Calu3 (cell line): ENCODE data around the gene RAB11FIP4. TPM values are rescaled to one million over a fixed set of nuclear protein-coding genes. Genes with fewer than 3 reads are reported as not detected.
A peak's percentile ranks its signal among the peaks of the same experiment; 100 is the strongest.

Experiments
- BruUV-seq: library from RNA; stranded (reverse); fragments of 400-500 nt; replicated peaks from 2 replicates; lab custom pipeline; 2021; lab: Mats Ljungman, UMichigan
- CTCF ChIA-PET: fragments of 300-600 bp; sonication (Branson Sonifier 250); formaldehyde crosslinking; loops from one replicate; lab custom pipeline; 2022; ENCODE audit warnings: antibody characterized with exemption; lab: Charles Lee
- DNase-seq: peaks from one replicate; pipeline ENCODE4 v3.0.0; 2022
- H3K27ac Mint-ChIP-seq: one replicate; pipeline ENCODE4 v1.8.0; 2022; ENCODE audit warnings: mixed read lengths; ENCODE audit not compliant: unreplicated experiment
- H3K27me3 Mint-ChIP-seq: one replicate; pipeline ENCODE4 v1.8.0; 2022; ENCODE audit warnings: mixed read lengths; ENCODE audit not compliant: unreplicated experiment
- H3K36me3 Mint-ChIP-seq: one replicate; pipeline ENCODE4 v1.8.0; 2022; ENCODE audit warnings: mild to moderate bottlenecking, moderate library complexity, mixed read lengths; ENCODE audit not compliant: insufficient read depth, unreplicated experiment
- H3K4me1 Mint-ChIP-seq: one replicate; pipeline ENCODE4 v1.8.0; 2022; ENCODE audit warnings: mild to moderate bottlenecking, low read depth, mixed read lengths; ENCODE audit not compliant: unreplicated experiment
- H3K4me3 Mint-ChIP-seq: one replicate; pipeline ENCODE4 v1.8.0; 2022; ENCODE audit warnings: mild to moderate bottlenecking, low read depth, moderate library complexity, mixed read lengths; ENCODE audit not compliant: unreplicated experiment
- H3K9me3 Mint-ChIP-seq: one replicate; pipeline ENCODE4 v1.8.0; 2022; ENCODE audit warnings: low read depth, mixed read lengths; ENCODE audit not compliant: unreplicated experiment
- intact Hi-C: fragments of 100-400 bp; cut with micrococcal nuclease; formaldehyde crosslinking; loops from one replicate; pipeline ENCODE4 v1.10.0; 2022; ENCODE audit not compliant: unreplicated experiment
- total RNA-seq: library from RNA; stranded (reverse); gene quantifications from 2 replicates; pipeline ENCODE4 v1.2.3, GENCODE V29; 2022
- TF ChIP-seq, protein P1 (sequence below): fragments of 200-600 bp; IDR thresholded peaks from one replicate; pipeline ENCODE4 v1.8.0; 2022; ENCODE audit warnings: antibody characterized with exemption; ENCODE audit not compliant: unreplicated experiment

RAB11FIP4 gene
- total RNA-seq, 1 experiment from 2014 or later = 27.9 TPM

DNA sequence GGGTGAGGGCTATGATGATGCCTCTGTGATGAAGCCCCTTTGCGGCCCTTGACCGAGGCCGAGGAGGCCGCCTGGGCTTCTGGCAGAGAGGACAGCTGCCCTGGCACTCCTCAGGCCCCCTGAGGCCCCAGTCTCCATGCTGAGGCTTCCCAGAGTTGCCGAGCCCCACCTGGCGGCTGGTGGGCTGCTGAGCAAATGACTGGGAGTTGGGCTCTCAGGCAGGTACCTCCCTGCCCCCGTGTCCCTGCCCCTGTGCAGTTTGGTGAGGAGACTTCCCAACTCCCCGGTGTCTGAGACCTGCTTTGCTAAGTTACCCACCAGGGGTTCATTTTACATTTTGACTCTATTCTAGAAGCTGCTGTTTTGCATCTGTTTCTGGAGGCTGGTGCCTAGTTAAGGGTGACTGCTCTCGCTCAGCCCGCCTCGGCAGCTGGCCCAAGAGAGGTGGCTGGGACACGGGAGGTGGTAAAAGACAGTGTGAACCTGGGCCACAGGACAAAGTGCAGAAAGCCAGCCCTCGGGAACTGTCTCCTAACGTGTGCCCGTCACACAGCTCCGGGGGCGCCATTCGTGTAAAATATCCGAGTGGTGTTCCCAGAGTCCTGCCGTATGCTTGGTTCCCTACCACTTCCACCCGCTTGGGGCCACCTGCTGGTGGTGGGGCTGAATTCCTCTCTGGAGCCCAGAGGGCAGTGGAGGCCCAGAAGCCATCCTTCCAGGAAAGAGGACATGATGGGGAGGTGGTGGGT lies 134.5 kb downstream of the RAB11FIP4 start:
- Mint-ChIP-seq H3K36me3 (peaks cover 9% of the 10 kb centered on the region), H3K27me3 (no peaks in the 10 kb centered on the region), H3K9me3 (no peaks in the 10 kb centered on the region), H3K4me1 (no peaks in the 10 kb centered on the region), H3K27ac (no peak overlapping the region), H3K4me3 (no peak overlapping the region)
- intact Hi-C loops = loop anchor here (1.0 to 2.0 kb wide), 2 partner anchors 77 to 89 kb away; no protein-coding TSS in a partner anchor
- CTCF ChIA-PET = interaction anchor here (0.6 kb wide), 1 partner anchor 318 kb away, joined by 3 read pairs; no protein-coding TSS in a partner anchor
- no TSS peak for BruUV-seq
- TF ChIP-seq, protein P1, sequence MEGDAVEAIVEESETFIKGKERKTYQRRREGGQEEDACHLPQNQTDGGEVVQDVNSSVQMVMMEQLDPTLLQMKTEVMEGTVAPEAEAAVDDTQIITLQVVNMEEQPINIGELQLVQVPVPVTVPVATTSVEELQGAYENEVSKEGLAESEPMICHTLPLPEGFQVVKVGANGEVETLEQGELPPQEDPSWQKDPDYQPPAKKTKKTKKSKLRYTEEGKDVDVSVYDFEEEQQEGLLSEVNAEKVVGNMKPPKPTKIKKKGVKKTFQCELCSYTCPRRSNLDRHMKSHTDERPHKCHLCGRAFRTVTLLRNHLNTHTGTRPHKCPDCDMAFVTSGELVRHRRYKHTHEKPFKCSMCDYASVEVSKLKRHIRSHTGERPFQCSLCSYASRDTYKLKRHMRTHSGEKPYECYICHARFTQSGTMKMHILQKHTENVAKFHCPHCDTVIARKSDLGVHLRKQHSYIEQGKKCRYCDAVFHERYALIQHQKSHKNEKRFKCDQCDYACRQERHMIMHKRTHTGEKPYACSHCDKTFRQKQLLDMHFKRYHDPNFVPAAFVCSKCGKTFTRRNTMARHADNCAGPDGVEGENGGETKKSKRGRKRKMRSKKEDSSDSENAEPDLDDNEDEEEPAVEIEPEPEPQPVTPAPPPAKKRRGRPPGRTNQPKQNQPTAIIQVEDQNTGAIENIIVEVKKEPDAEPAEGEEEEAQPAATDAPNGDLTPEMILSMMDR = no peak
- peak; percentile 37 for DNase-seq

DNA sequence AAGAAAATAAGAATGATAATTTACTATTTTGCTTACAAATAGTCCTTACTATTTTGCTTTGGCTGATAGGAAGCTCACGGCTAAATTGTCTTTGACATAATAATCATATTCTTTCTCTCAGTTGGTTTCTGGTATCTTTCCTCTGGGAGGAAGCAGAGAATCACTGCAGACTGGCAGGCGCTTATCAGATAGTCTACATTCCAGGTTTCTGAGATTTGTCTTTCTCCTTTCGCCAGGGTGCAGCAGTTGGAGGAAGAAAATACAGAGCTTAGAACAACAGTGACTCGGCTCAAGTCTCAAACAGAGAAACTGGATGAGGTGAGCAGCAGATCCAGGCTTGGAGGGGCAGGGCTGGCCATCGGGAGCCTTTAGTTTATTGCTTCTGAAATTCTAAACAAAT lies 136.1 kb downstream of the RAB11FIP4 start:
- TF ChIP-seq, protein P1 = no peak
- Mint-ChIP-seq H3K9me3 (no peaks in the 10 kb centered on the region), H3K36me3 (peaks cover 12% of the 10 kb centered on the region), H3K4me1 (no peaks in the 10 kb centered on the region), H3K4me3 (no peak overlapping the region), H3K27ac (no peak overlapping the region), H3K27me3 (no peaks in the 10 kb centered on the region)
- CTCF ChIA-PET = no interaction called here
- intact Hi-C loops = no loop called here
- BruUV-seq = no TSS peak
- DNase-seq = no peak

DNA sequence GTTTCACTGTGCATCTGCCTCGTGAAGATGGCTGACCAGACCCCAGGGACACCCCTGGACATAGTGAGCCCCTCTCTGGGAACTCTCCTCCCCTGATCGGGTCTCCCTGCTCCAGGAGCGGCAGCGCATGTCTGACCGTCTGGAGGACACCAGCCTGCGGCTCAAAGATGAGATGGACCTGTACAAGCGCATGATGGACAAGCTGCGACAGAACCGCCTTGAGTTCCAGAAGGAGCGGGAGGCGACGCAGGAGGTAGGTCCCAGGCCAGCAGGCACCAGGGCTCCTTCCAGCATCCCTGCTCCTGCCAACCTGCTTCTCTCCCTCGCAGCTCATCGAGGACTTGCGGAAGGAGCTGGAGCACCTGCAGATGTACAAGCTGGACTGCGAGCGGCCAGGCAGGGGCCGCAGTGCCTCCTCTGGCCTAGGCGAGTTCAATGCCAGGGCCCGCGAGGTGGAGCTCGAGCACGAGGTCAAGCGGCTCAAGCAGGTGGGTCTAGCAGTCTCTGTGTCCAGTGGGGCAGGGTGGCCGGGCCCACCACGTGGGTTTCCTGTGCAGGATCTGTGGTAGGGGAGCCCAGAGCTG lies 136.9 kb downstream of the RAB11FIP4 start:
- peaks cover 12% of the 10 kb centered on the region for H3K36me3 Mint-ChIP-seq
- H3K4me3 Mint-ChIP-seq = no peak overlapping the region
- no TSS peak for BruUV-seq
- DNase-seq = no peak
- intact Hi-C loops = no loop called here
- H3K9me3 Mint-ChIP-seq = no peaks in the 10 kb centered on the region
- TF ChIP-seq, protein P1 = no peak
- no peak overlapping the region for H3K27ac Mint-ChIP-seq
- no peaks in the 10 kb centered on the region for H3K27me3 Mint-ChIP-seq
- CTCF ChIA-PET = interaction anchor here (1.7 kb wide), 1 partner anchor 19 kb away, joined by 3 read pairs; no protein-coding TSS in a partner anchor
- peaks cover 5% of the 10 kb centered on the region for H3K4me1 Mint-ChIP-seq

GRCh38 chr17:31529841-31530251 lies 138.4 kb downstream of the RAB11FIP4 start:
- no TSS peak for BruUV-seq
- no peaks in the 10 kb centered on the region for H3K27me3 Mint-ChIP-seq
- intact Hi-C loops = no loop called here
- no peak overlapping the region for H3K4me3 Mint-ChIP-seq
- no peaks in the 10 kb centered on the region for H3K9me3 Mint-ChIP-seq
- H3K36me3 Mint-ChIP-seq = peaks cover 18% of the 10 kb centered on the region
- no peak for DNase-seq
- H3K4me1 Mint-ChIP-seq = peaks cover 8% of the 10 kb centered on the region
- TF ChIP-seq, protein P1 = no peak
- H3K27ac Mint-ChIP-seq = no peak overlapping the region
- CTCF ChIA-PET = interaction anchor here (1.7 kb wide), 1 partner anchor 21 kb away, joined by 3 read pairs; no protein-coding TSS in a partner anchor
